ENCODE measurements around the gene PACS1.
"Not testable (repeated sequence)": the region's sequence is repeated elsewhere in the genome, so short reads cannot be mapped to it uniquely, and the experiment has no call there.

The PACS1 gene

GRCh38 chr11:66073669-66074068, 3.6 kb downstream of the PACS1 start:
- H3K9me3 ChIP-seq: no peaks in the 10 kb centered on the region
- no peak for DNase-seq (ENCODE audit: low spot score in 2 of 2)
- no peaks in the 10 kb centered on the region for H3K27me3 ChIP-seq (ENCODE audit: low read depth)
- H3K4me1 ChIP-seq: peaks cover 7% of the 10 kb centered on the region; the same call in 1 of the 2 replicates
- H3K36me3 ChIP-seq (replicated peaks): peaks cover 8% of the 10 kb centered on the region
- in situ Hi-C loops (cut with MboI; ENCODE audit: low sequenced_read_pairs): no loop called here
- H3K4me3 ChIP-seq: no peak overlapping the region

DNA sequence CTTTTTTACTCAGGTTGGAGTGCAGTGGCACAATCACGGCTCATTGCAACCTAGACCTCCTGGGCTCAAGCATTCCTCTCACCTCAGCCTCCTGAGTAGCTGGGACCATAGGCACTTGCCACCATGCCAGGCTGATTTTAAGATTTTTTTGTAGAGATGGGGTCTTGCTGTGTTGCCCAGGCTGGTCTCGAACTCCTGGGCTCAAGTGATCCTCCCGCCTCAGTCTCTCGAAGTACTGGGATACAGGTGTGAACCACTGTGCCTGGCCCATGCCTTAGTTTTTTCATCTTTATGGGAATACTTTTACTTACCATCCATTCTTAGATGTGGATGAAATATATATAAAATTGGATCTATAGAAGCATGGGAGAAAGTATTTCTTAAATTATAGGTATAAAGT, 5.2 kb downstream of the PACS1 start:
- in situ Hi-C loops (cut with MboI; ENCODE audit: low sequenced_read_pairs): no loop called here
- no peak for DNase-seq (ENCODE audit: low spot score in 2 of 2)
- Histone ChIP-seq H3K4me1 (peaks cover 7% of the 10 kb centered on the region; the same call in 1 of the 2 replicates), H3K4me3 (no peak overlapping the region), H3K36me3 (replicated peaks) (no peaks in the 10 kb centered on the region; the same call in 1 of the 2 replicates), H3K9me3 (no peaks in the 10 kb centered on the region), H3K27me3 (ENCODE audit: low read depth) (no peaks in the 10 kb centered on the region)

GRCh38 chr11:66076561-66076960, 6.5 kb downstream of the PACS1 start:
- Histone ChIP-seq H3K4me1 (peaks cover 7% of the 10 kb centered on the region; the same call in 1 of the 2 replicates), H3K27me3 (ENCODE audit: low read depth) (no peaks in the 10 kb centered on the region), H3K9me3 (no peaks in the 10 kb centered on the region), H3K36me3 (replicated peaks) (no peaks in the 10 kb centered on the region; the same call in 1 of the 2 replicates), H3K4me3 (no peak overlapping the region)
- no peak for DNase-seq (ENCODE audit: low spot score in 2 of 2)
- in situ Hi-C loops (cut with MboI; ENCODE audit: low sequenced_read_pairs): no loop called here

DNA sequence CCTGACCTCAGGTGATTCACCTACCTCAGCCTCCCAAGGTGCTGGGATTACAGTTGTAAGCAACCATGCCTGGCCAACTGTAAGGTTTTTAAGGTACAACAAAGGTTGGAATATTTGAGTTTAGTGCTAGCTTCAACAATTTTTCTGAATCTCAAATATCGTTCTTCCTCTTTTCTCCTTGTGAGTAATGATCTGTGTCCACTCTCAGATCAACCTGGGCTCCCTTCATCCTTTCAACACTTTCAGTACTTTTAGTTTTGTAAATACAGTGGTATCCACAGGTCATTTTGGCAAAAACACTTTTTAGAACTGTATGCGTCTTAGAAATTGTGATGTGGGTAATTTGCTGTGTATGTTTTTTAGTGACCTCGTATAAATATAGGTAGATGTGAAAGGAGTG, 7.9 kb downstream of the PACS1 start:
- Histone ChIP-seq H3K36me3 (replicated peaks) (no peaks in the 10 kb centered on the region; the same call in 1 of the 2 replicates), H3K9me3 (no peaks in the 10 kb centered on the region), H3K4me1 (peaks cover 3% of the 10 kb centered on the region), H3K4me3 (no peak overlapping the region), H3K27me3 (ENCODE audit: low read depth) (no peaks in the 10 kb centered on the region)
- DNase-seq (ENCODE audit: low spot score in 2 of 2): no peak
- in situ Hi-C loops (cut with MboI; ENCODE audit: low sequenced_read_pairs): no loop called here

DNA sequence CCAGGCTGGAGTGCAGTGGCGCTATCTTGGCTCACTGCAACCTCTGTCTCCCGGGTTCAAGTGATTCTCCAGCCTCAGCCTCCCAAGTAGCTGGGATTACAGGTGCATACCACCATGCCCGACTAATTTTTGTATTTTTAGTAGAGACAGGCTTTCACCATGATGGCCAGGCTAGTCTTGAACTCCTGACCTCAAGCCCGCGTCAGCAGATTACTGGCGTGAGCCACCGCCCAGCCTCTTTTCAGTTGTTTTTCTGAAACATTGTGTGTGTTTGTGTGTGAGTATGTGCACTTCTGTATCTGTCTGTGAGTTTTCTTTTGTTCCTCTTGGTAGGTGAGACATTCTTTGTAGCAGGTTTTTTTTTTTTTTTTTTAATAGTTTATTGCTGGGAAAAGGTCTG, 8.9 kb downstream of the PACS1 start:
- H3K9me3 ChIP-seq; H3K36me3 ChIP-seq (replicated peaks); H3K27me3 ChIP-seq (ENCODE audit: low read depth); DNase-seq (ENCODE audit: low spot score in 2 of 2); H3K4me1 ChIP-seq; H3K4me3 ChIP-seq; in situ Hi-C loops (cut with MboI; ENCODE audit: low sequenced_read_pairs): not testable (repeated sequence)

DNA sequence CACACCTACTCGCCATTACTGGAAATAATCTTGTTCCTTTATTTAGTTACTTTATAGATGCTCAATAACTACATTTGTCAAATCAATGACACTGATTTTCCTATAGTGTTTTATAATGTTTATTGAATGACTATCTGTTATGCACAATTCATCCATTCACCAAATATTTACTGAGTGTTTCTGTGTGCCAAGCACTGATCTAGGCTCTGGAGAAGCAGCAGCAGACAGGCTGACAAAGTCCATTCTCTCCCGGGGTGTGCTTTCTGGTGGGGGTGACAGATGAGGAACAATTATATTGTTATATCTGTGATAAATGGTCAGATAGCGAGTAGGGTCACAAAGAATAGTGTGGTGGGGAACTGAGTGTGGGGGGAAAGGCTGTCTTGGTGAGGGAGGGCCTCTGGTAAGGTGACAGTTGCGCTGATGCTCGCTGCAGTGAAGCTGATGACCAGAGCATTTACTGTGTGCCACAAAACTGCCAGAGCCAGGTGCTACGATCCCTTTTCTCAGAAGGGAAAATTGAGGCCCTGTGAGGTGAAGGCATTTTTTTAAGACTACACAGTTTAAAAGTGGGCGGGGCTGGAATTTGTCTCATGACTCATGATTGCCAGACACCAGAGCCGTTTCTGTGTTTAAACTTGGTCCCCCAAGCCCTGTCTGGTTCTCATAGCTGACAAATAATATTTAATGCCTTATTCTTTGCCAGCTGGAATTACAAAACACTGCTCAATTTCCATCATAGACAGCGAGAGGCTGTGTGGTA, 10.2 kb downstream of the PACS1 start:
- in situ Hi-C loops (cut with MboI; ENCODE audit: low sequenced_read_pairs): no loop called here
- DNase-seq (ENCODE audit: low spot score in 2 of 2): peak in 1 of 2 experiments; percentile 25
- H3K4me1 ChIP-seq: peaks cover 8% of the 10 kb centered on the region

GRCh38 chr11:66081505-66081904, 11.4 kb downstream of the PACS1 start:
- in situ Hi-C loops (cut with MboI; ENCODE audit: low sequenced_read_pairs): no loop called here
- H3K4me1 ChIP-seq: peaks cover 8% of the 10 kb centered on the region
- no peak for DNase-seq (ENCODE audit: low spot score in 2 of 2)
- H3K27me3 ChIP-seq (ENCODE audit: low read depth): no peaks in the 10 kb centered on the region
- no peaks in the 10 kb centered on the region for H3K36me3 ChIP-seq (replicated peaks)
- H3K9me3 ChIP-seq: no peaks in the 10 kb centered on the region
- H3K4me3 ChIP-seq: no peak overlapping the region

More for the DNA sequence above, 10.2 kb downstream of the PACS1 start:
- Histone ChIP-seq H3K36me3 (replicated peaks) (no peaks in the 10 kb centered on the region), H3K27me3 (ENCODE audit: low read depth) (no peaks in the 10 kb centered on the region), H3K4me3 (no peak overlapping the region), H3K9me3 (no peaks in the 10 kb centered on the region)

- no peak for DNase-seq (ENCODE audit: low spot score in 2 of 2)
Measured at GRCh38 chr11:66082946-66083698, 13.1 kb downstream of the PACS1 start.

GRCh38 chr11:66083767-66084166, 13.7 kb downstream of the PACS1 start:
- Histone ChIP-seq H3K9me3 (no peaks in the 10 kb centered on the region), H3K36me3 (replicated peaks) (no peaks in the 10 kb centered on the region), H3K4me3 (no peak overlapping the region), H3K4me1 (peaks cover 8% of the 10 kb centered on the region), H3K27me3 (ENCODE audit: low read depth) (no peaks in the 10 kb centered on the region)
- in situ Hi-C loops (cut with MboI; ENCODE audit: low sequenced_read_pairs): no loop called here
- DNase-seq (ENCODE audit: low spot score in 2 of 2): no peak

More at GRCh38 chr11:66082946-66083698, 13.1 kb downstream of the PACS1 start:
- Histone ChIP-seq H3K4me3 (no peak overlapping the region), H3K9me3 (no peaks in the 10 kb centered on the region), H3K27me3 (ENCODE audit: low read depth) (no peaks in the 10 kb centered on the region), H3K36me3 (replicated peaks) (no peaks in the 10 kb centered on the region), H3K4me1 (peaks cover 8% of the 10 kb centered on the region)
- in situ Hi-C loops (cut with MboI; ENCODE audit: low sequenced_read_pairs): no loop called here

DNA sequence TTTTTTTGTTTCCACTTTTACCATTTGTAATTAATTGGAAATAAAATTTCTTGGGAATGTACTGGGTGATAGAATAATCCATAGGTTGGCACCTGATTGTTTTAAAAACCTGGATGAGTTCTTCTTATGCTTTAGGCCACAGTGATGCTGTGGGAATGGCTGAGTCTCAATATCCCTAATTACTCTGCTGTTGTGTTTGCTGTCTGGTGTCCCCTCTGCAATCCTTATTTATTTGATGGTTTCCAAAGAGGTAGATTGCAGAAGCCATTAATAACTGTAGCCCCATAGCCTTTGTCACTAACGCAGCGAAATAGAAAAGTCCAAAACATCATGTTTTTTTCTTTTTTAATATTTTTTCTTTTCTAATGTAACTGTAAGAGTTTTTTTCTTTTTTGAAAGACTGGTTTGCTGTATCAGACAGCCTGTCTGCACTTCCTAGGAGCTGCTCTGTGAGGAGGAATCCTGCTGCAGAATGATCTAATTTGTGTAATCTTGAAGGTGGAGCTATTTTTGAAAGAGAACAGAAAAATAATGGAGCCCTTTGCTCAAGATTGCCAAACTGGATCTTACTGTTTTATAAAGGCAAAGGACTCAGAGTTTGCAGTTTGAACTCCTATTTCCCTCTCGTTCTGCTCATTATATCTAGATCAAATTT, 14.9 kb downstream of the PACS1 start:
- DNase-seq (ENCODE audit: low spot score in 2 of 2): no peak
- Histone ChIP-seq H3K27me3 (ENCODE audit: low read depth) (no peaks in the 10 kb centered on the region), H3K9me3 (no peaks in the 10 kb centered on the region), H3K36me3 (replicated peaks) (no peaks in the 10 kb centered on the region), H3K4me3 (no peak overlapping the region), H3K4me1 (peaks cover 8% of the 10 kb centered on the region)
- in situ Hi-C loops (cut with MboI; ENCODE audit: low sequenced_read_pairs): no loop called here

DNA sequence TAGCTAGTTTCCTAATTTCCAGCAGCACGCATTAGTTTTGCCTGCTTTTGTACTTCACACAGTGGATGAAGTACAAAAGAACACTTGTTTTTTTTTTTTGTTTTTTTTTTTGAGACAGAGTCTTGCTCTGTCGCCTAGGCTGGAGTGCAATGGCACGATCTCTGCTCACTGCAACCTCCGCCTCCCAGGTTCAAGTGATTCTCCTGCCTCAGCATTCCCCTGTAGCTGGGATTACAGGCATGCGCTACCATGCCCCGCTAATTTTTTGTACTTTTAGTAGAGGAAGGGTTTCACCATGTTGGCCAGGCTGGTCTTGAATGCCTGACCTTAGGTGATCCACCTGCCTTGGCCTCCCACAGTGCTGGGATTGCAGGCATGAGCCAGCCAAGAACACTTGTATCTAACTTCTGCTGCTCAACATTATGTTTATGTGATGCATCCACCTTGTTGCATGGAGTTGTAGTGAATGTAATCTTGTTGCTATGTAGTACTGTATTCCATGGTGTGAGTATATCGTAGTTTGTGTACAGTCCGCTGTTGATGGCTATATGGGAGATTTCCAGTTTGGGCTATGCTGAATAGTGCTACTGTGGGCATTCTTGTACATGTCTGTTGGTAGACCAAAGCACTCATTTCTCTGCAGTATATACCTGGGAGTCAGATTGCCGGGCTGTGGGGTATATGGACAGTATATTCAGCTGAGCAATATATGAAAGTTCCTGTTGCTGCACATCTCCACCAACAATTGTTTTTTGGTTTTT, 17.3 kb downstream of the PACS1 start:
- Histone ChIP-seq H3K9me3 (no peaks in the 10 kb centered on the region), H3K36me3 (replicated peaks) (no peaks in the 10 kb centered on the region), H3K4me3 (no peak overlapping the region), H3K4me1 (peaks cover 8% of the 10 kb centered on the region), H3K27me3 (ENCODE audit: low read depth) (no peaks in the 10 kb centered on the region)
- in situ Hi-C loops (cut with MboI; ENCODE audit: low sequenced_read_pairs): no loop called here
- DNase-seq (ENCODE audit: low spot score in 2 of 2): no peak

DNA sequence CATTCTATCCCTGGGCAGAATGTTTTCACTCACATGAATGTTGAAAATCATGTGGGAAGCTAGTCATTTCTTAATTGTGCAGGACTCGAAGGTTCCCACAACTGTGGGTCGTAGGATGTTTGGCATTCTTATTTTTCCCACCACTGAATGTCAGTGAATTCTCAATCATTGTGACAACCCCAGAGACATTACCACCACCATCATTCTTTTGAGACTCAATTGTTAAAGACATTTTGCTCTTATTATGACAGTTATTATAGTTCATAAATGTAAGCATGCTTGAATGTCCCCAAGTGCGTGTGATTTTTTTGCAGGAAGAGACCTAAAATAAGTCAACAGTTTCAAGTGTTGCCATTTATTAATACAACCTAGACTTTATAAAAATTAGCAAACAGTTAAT, 19.0 kb downstream of the PACS1 start:
- no peak for DNase-seq (ENCODE audit: low spot score in 2 of 2)
- no peak overlapping the region for H3K4me3 ChIP-seq
- H3K36me3 ChIP-seq (replicated peaks): no peaks in the 10 kb centered on the region
- H3K27me3 ChIP-seq (ENCODE audit: low read depth): no peaks in the 10 kb centered on the region
- no peaks in the 10 kb centered on the region for H3K4me1 ChIP-seq
- in situ Hi-C loops (cut with MboI; ENCODE audit: low sequenced_read_pairs): no loop called here
- H3K9me3 ChIP-seq: no peaks in the 10 kb centered on the region

- Histone ChIP-seq H3K4me1 (no peaks in the 10 kb centered on the region), H3K27me3 (ENCODE audit: low read depth) (no peaks in the 10 kb centered on the region), H3K9me3 (no peaks in the 10 kb centered on the region), H3K36me3 (replicated peaks) (no peaks in the 10 kb centered on the region), H3K4me3 (no peak overlapping the region)
- no peak for DNase-seq (ENCODE audit: low spot score in 2 of 2)
- in situ Hi-C loops (cut with MboI; ENCODE audit: low sequenced_read_pairs): no loop called here
Measured at GRCh38 chr11:66090288-66090687, 20.2 kb downstream of the PACS1 start.

Measured in HAP-1 (cell line).